Astrocyte (in vitro differentiated cells and primary cell): ENCODE results near the gene FLG. TPM values are rescaled to one million over a fixed set of nuclear protein-coding genes. Genes with fewer than 3 reads are reported as not detected.
"Not testable (repeated sequence)": the region's sequence is repeated elsewhere in the genome, so short reads cannot be mapped to it uniquely, and the experiment has no call there.

Source experiments
- DNase-seq: peaks from one replicate; pipeline ENCODE4 v3.0.0-alpha.2; 2010; ENCODE audit warnings: low read depth
- FAIRE-seq: peaks from 2 replicates; lab custom pipeline; 2011; peaks lifted over from hg19 to GRCh38; lab: Jason Lieb, UNC
- H2AFZ ChIP-seq: 2 replicates; pipeline ENCODE4 v1.6.0; 2012; ENCODE audit warnings: low read depth, low read length, inconsistent platforms
- H3K27ac ChIP-seq: 2 replicates; pipeline ENCODE4 v1.5.1; 2011; ENCODE audit warnings: low read depth, low read length, inconsistent platforms
- H3K27me3 ChIP-seq: 2 replicates; pipeline ENCODE4 v1.6.0; 2011; ENCODE audit warnings: low read length, inconsistent platforms; ENCODE audit not compliant: insufficient read depth
- H3K36me3 ChIP-seq: 2 replicates; pipeline ENCODE4 v1.5.1; 2011; ENCODE audit warnings: low read length, inconsistent platforms; ENCODE audit not compliant: insufficient read depth
- H3K4me1 ChIP-seq: 2 replicates; pipeline ENCODE4 v1.5.1; 2011; ENCODE audit warnings: low read length, inconsistent platforms; ENCODE audit not compliant: insufficient read depth
- H3K4me2 ChIP-seq: 2 replicates; pipeline ENCODE4 v1.6.0; 2012; ENCODE audit warnings: low read length, inconsistent platforms
- H3K4me3 ChIP-seq: 2 replicates; pipeline ENCODE4 v1.5.1; 2011; ENCODE audit warnings: low read depth, mild to moderate bottlenecking, low read length, inconsistent platforms; ENCODE audit not compliant: insufficient read depth
- H3K79me2 ChIP-seq: 2 replicates; pipeline ENCODE4 v1.6.0; 2012; ENCODE audit warnings: mild to moderate bottlenecking, low read length, inconsistent platforms; ENCODE audit not compliant: insufficient read depth
- H3K9ac ChIP-seq: 2 replicates; pipeline ENCODE4 v1.6.0; 2012; ENCODE audit warnings: mild to moderate bottlenecking, low read length, inconsistent platforms
- H3K9me3 ChIP-seq: 2 replicates; pipeline ENCODE4 v1.5.1; 2012; ENCODE audit warnings: low read depth, mild to moderate bottlenecking, low read length, inconsistent platforms; ENCODE audit not compliant: insufficient read depth
- H4K20me1 ChIP-seq: 2 replicates; pipeline ENCODE4 v1.6.0; 2012; ENCODE audit warnings: low read length, inconsistent platforms; ENCODE audit not compliant: insufficient read depth
- H3K27ac Mint-ChIP-seq: one replicate; pipeline ENCODE4 v1.8.0; 2021; ENCODE audit warnings: mild to moderate bottlenecking, mixed read lengths; ENCODE audit not compliant: unreplicated experiment
- H3K27me3 Mint-ChIP-seq: one replicate; pipeline ENCODE4 v1.8.0; 2021; ENCODE audit warnings: low read depth, mixed read lengths; ENCODE audit not compliant: unreplicated experiment
- H3K36me3 Mint-ChIP-seq: one replicate; pipeline ENCODE4 v1.8.0; 2021; ENCODE audit warnings: low read depth, mixed read lengths; ENCODE audit not compliant: unreplicated experiment
- H3K4me1 Mint-ChIP-seq: one replicate; pipeline ENCODE4 v1.8.0; 2021; ENCODE audit warnings: low read depth, mixed read lengths; ENCODE audit not compliant: unreplicated experiment
- H3K4me3 Mint-ChIP-seq: one replicate; pipeline ENCODE4 v1.8.0; 2021; ENCODE audit warnings: mild to moderate bottlenecking, moderate library complexity, mixed read lengths; ENCODE audit not compliant: unreplicated experiment
- H3K9me3 Mint-ChIP-seq: one replicate; pipeline ENCODE4 v1.8.0; 2021; ENCODE audit warnings: mild to moderate bottlenecking, mixed read lengths; ENCODE audit not compliant: unreplicated experiment
- total RNA-seq: library from RNA; stranded (reverse); gene quantifications from 2 replicates; pipeline ENCODE4 v1.2.1, GENCODE V29; 2021

Gene FLG
- total RNA-seq, 1 donor from 2014 or later = 4.4 TPM

GRCh38 chr1:152304773-152305172 is 20.3 kb downstream of the FLG start:
- not testable (repeated sequence) for H3K27me3 ChIP-seq, DNase-seq, H3K4me2 ChIP-seq, H2AFZ ChIP-seq, H3K4me1 Mint-ChIP-seq, H3K27me3 Mint-ChIP-seq, H3K4me1 ChIP-seq, H3K9ac ChIP-seq, H3K9me3 ChIP-seq, H3K79me2 ChIP-seq, H3K4me3 ChIP-seq, H3K4me3 Mint-ChIP-seq, H3K27ac ChIP-seq, H4K20me1 ChIP-seq, H3K27ac Mint-ChIP-seq, FAIRE-seq, H3K36me3 ChIP-seq
- H3K9me3 Mint-ChIP-seq = peaks cover 44% of the 10 kb centered on the region
- peaks cover 48% of the 10 kb centered on the region for H3K36me3 Mint-ChIP-seq

DNA sequence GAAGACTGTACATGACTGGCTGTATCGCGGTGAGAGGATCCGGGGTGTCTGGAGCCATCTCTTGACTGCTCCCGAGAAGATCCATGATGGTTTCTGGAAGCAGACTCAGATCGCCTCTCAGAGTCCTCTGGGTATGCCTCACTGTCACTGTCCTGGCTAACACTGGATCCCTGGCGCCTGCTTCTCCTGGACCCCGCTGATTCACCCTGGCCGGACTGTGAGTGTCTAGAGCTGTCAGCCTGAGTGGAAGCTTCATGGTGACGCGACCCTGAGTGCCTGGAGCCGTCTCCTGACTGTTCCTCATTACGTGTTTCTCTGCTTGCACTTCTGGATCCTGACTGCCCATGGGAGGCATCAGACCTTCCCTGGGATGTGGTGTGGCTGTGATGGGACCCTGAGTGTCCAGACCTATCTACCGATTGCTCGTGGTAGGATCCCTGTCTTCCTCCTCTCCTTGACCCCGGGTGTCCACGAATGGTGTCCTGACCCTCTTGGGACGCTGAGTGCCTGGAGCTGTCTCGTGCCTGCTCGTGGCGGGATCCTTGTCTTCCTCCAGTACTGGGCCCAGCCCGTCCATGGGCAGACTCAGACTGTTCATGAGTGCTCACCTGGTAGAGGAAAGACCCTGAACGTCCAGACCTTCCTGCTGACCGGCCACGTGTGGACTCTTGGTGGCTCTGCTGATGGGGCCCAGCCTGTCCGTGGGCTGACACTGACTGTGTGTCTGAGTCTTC is 21.7 kb downstream of the FLG start:
- H3K36me3 ChIP-seq, H3K27me3 ChIP-seq, H3K27ac Mint-ChIP-seq, H3K9ac ChIP-seq, H3K4me3 ChIP-seq, H3K4me1 Mint-ChIP-seq, FAIRE-seq, H3K4me2 ChIP-seq, H3K79me2 ChIP-seq, H3K27me3 Mint-ChIP-seq, H3K9me3 ChIP-seq, H3K27ac ChIP-seq, H3K4me3 Mint-ChIP-seq, DNase-seq, H2AFZ ChIP-seq, H3K4me1 ChIP-seq, H4K20me1 ChIP-seq: not testable (repeated sequence)
- H3K36me3 Mint-ChIP-seq = peaks cover 34% of the 10 kb centered on the region
- H3K9me3 Mint-ChIP-seq = peaks cover 32% of the 10 kb centered on the region

- peaks cover 18% of the 10 kb centered on the region for H3K9me3 Mint-ChIP-seq
These were observed 68.6 kb downstream of the FLG start for GRCh38 chr1:152256394-152256793.

More at GRCh38 chr1:152256394-152256793, 68.6 kb downstream of the FLG start:
- H3K36me3 Mint-ChIP-seq, H3K9me3 ChIP-seq, DNase-seq, H3K27me3 ChIP-seq, H3K4me1 Mint-ChIP-seq, H3K79me2 ChIP-seq, H3K4me3 ChIP-seq, H3K4me1 ChIP-seq, H4K20me1 ChIP-seq, H3K27me3 Mint-ChIP-seq, H2AFZ ChIP-seq, H3K4me2 ChIP-seq, H3K4me3 Mint-ChIP-seq, H3K27ac Mint-ChIP-seq, H3K9ac ChIP-seq, FAIRE-seq, H3K27ac ChIP-seq, H3K36me3 ChIP-seq: not testable (repeated sequence)

Other genes with a start within 250 kb of the FLG start
- gene TCHHL1, start 236.2 kb downstream of the FLG start, total RNA-seq = not detected in 2 replicates
- gene TCHH, start 209.8 kb downstream of the FLG start, total RNA-seq = 0.70 and 0.86 TPM in 2 replicates
- gene RPTN, start 166.0 kb downstream of the FLG start, total RNA-seq = 0.07 and 0.09 TPM in 2 replicates
- gene HRNR, start 101.0 kb downstream of the FLG start, total RNA-seq = not detected in 2 replicates
- gene FLG2, start 34.8 kb upstream of the FLG start, total RNA-seq = not detected in 2 replicates
- gene CRNN, start 89.0 kb upstream of the FLG start, total RNA-seq = not detected in 2 replicates
- not detected in 2 replicates for gene LCE5A, start 185.6 kb upstream of the FLG start, total RNA-seq
- not detected in 2 replicates for gene CRCT1, start 189.2 kb upstream of the FLG start, total RNA-seq
- not detected in 2 replicates for gene LCE3E, start 241.5 kb upstream of the FLG start, total RNA-seq